Activated B cell treated with CpG ODN at 0.5 μM for 24 hours (primary cell): ENCODE measurements around the gene GNAZ. TPM values are rescaled to one million over a fixed set of nuclear protein-coding genes. Genes with fewer than 3 reads are reported as not detected.
"Not testable (repeated sequence)": the region's sequence is repeated elsewhere in the genome, so short reads cannot be mapped to it uniquely, and the experiment has no call there.

ENCODE experiments used
- ATAC-seq: fragments of 200-7000 bp; cut with Tn5 transposase; one replicate; pipeline ENCODE4 v1.10.0; 2021; ENCODE audit warnings: low read depth, mild to moderate bottlenecking, moderate library complexity
- CTCF ChIA-PET: fragments of 350-600 bp; sonication (Branson Sonifier 250); formaldehyde crosslinking; loops from one replicate; lab custom pipeline; 2021; ENCODE audit warnings: antibody characterized with exemption; lab: Charles Lee
- POLR2A ChIA-PET: fragments of 350-600 bp; sonication (Branson Sonifier 250); formaldehyde crosslinking; loops from one replicate; lab custom pipeline; 2021; ENCODE audit warnings: antibody characterized with exemption; lab: Charles Lee
- DNase-seq: peaks from one replicate; pipeline ENCODE4 v3.0.0; 2022
- H3K27ac Mint-ChIP-seq: one replicate; pipeline ENCODE4 v1.8.0; 2020; ENCODE audit warnings: mixed read lengths
- H3K27me3 Mint-ChIP-seq: one replicate; pipeline ENCODE4 v1.8.0; 2021; ENCODE audit warnings: mixed read lengths
- H3K36me3 Mint-ChIP-seq: one replicate; pipeline ENCODE4 v1.8.0; 2021; ENCODE audit warnings: low read depth, mixed read lengths
- H3K4me1 Mint-ChIP-seq: one replicate; pipeline ENCODE4 v1.8.0; 2021; ENCODE audit warnings: mixed read lengths
- H3K4me3 Mint-ChIP-seq: one replicate; pipeline ENCODE4 v1.8.0; 2020; ENCODE audit warnings: mild to moderate bottlenecking, mixed read lengths
- H3K9me3 Mint-ChIP-seq: one replicate; pipeline ENCODE4 v1.8.0; 2020; ENCODE audit warnings: mixed read lengths
- CTCF ChIP-seq: fragments of 200-600 bp; IDR thresholded peaks from one replicate; pipeline ENCODE4 v1.8.0; 2022; ENCODE audit warnings: antibody characterized with exemption, mild to moderate bottlenecking
- intact Hi-C: fragments of 100-400 bp; cut with micrococcal nuclease; formaldehyde crosslinking; loops from one replicate; pipeline ENCODE4 v1.15.1; 2024
- total RNA-seq: library from RNA; stranded (reverse); gene quantifications from 2 replicates; pipeline ENCODE4 v1.2.3, GENCODE V29; 2022

Gene GNAZ
- total RNA-seq, 1 donor from 2014 or later, result 12.2 TPM

GRCh38 chr22:23026777-23027176, 43.5 kb upstream of the GNAZ start:
- H3K27me3 Mint-ChIP-seq, result no peaks in the 10 kb centered on the region
- ChIA-PET POLR2A (no interaction called here), CTCF (no interaction called here)
- intact Hi-C loops, result no loop called here
- ATAC-seq (no peak), DNase-seq (no peak)
- no peak overlapping the region for H3K4me3 Mint-ChIP-seq
- H3K9me3 Mint-ChIP-seq, result peaks cover 4% of the 10 kb centered on the region
- TF ChIP-seq CTCF, result no peak
- H3K27ac Mint-ChIP-seq, result no peak overlapping the region
- peaks cover 5% of the 10 kb centered on the region for H3K4me1 Mint-ChIP-seq
- no peaks in the 10 kb centered on the region for H3K36me3 Mint-ChIP-seq

DNA sequence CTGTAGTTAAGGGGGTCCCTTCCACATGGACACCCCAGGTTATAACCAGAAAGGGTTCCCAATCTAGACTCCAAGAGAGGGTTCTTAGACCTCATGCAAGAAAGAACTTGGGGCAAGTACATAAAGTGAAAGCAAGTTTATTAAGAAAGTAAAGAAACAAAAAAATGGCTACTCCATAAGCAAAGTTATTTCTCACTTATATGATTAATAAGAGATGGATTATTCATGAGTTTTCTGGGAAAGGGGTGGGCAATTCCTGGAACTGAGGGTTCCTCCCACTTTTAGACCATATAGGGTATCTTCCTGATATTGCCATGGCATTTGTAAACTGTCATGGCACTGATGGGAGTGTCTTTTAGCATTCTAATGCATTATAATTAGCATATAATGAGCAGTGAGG, 42.5 kb upstream of the GNAZ start:
- ATAC-seq, H3K27ac Mint-ChIP-seq, H3K4me3 Mint-ChIP-seq, POLR2A ChIA-PET, DNase-seq, H3K36me3 Mint-ChIP-seq, H3K4me1 Mint-ChIP-seq, H3K9me3 Mint-ChIP-seq, H3K27me3 Mint-ChIP-seq, intact Hi-C loops, CTCF ChIA-PET: not testable (repeated sequence)

DNA sequence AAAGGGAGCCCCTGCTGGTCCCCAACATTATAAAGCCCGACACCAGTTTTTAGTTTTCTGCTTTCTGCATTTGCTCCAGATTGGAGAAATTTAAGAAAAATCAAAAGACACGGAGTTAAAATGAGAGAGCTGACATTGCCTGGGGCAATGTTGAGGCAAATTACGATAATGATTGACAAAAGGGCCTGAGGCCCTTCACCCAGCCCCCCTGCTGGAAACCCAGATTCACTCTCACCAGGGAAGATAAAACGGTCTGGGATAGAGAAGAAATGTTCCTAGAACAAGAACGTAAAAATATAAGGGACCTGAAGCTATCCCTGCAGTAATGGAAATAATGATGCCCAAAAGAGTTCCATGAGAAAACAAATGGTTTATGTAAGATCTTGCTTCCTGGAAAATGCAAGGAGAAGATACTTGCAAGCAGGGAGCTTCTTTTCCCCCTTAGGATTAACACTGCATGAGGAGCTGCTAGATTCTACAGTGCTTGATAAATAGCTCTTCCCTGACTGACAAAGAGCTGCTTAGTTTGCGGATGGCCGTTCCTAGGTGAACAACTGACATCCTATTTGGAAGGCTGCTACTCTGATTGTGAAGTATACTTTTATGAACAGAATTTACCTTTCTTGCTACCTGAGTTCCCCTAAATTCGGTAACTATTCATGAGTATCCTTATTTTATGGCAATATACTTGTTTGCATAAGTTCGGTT, 40.6 kb upstream of the GNAZ start:
- H3K27me3 Mint-ChIP-seq, result no peaks in the 10 kb centered on the region
- peaks cover 24% of the 10 kb centered on the region for H3K4me1 Mint-ChIP-seq
- intact Hi-C loops, result no loop called here
- H3K36me3 Mint-ChIP-seq, result no peaks in the 10 kb centered on the region
- peaks cover 3% of the 10 kb centered on the region for H3K9me3 Mint-ChIP-seq
- H3K4me3 Mint-ChIP-seq, result no peak overlapping the region
- ATAC-seq (no peak), DNase-seq (no peak)
- H3K27ac Mint-ChIP-seq, result no peak overlapping the region
- POLR2A ChIA-PET, result no interaction called here
- no peak for TF ChIP-seq CTCF
- CTCF ChIA-PET, result no interaction called here

- Mint-ChIP-seq H3K36me3 (no peaks in the 10 kb centered on the region), H3K27me3 (no peaks in the 10 kb centered on the region), H3K4me1 (peaks cover 41% of the 10 kb centered on the region), H3K4me3 (no peak overlapping the region), H3K27ac (no peak overlapping the region), H3K9me3 (peaks cover 3% of the 10 kb centered on the region)
- TF ChIP-seq CTCF, result no peak
- no peak for ATAC-seq
- no peak for DNase-seq
- intact Hi-C loops, result no loop called here
- ChIA-PET CTCF (no interaction called here), POLR2A (no interaction called here)
These were observed 38.9 kb upstream of the GNAZ start for GRCh38 chr22:23031381-23031780.

DNA sequence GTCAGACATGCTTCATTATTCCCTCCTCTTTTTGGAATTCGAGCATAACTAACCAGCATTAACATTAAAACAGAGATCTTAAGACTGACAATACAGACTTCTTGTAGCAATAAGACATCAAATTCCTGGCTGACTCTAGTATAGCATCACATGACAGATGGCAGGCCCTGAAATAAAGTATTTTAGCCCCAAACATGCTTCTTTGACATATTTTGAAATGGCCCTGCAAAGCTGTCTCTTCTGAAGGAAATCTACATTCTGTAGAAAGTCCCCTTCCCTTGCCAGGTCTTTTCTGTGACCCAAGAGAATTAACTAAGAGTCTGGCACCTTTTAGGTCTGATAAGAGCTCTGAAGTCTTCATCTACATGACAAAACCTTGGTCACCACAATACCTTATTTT, 38.5 kb upstream of the GNAZ start:
- peaks cover 3% of the 10 kb centered on the region for H3K9me3 Mint-ChIP-seq
- ChIA-PET CTCF (no interaction called here), POLR2A (no interaction called here)
- ATAC-seq, result no peak
- no peak for DNase-seq
- H3K4me1 Mint-ChIP-seq, result peaks cover 44% of the 10 kb centered on the region
- H3K4me3 Mint-ChIP-seq, result no peak overlapping the region
- no peaks in the 10 kb centered on the region for H3K36me3 Mint-ChIP-seq
- no peak overlapping the region for H3K27ac Mint-ChIP-seq
- intact Hi-C loops, result no loop called here
- no peak for TF ChIP-seq CTCF
- no peaks in the 10 kb centered on the region for H3K27me3 Mint-ChIP-seq

DNA sequence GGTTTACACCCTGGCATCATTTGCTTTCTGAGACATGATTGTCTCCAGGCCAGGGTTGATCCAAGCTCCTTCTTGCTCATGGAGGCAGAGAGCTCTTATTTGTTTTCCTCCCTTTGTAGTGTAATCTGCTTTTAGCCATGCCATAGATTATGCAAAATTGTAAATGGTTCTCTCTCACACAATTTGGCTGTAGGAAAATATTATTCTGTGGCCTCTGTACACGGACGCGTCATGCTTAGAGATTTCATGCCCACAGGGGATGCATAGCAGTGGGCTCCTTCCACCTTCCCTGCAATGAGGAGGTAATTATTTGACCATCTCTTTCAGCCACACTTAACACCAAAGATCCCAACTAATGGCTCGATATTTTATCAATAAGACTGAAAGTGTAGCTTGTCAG, 37.7 kb upstream of the GNAZ start:
- TF ChIP-seq CTCF, result no peak
- intact Hi-C loops, result no loop called here
- Mint-ChIP-seq H3K36me3 (no peaks in the 10 kb centered on the region), H3K4me3 (no peak overlapping the region), H3K9me3 (peaks cover 3% of the 10 kb centered on the region), H3K4me1 (peaks cover 49% of the 10 kb centered on the region), H3K27me3 (no peaks in the 10 kb centered on the region), H3K27ac (peak overlapping the region; percentile 27)
- ATAC-seq, result no peak
- no peak for DNase-seq
- ChIA-PET CTCF (no interaction called here), POLR2A (interaction anchor here (0.6 kb wide), 1 partner anchor 534 kb away, joined by 3 read pairs; no protein-coding TSS in a partner anchor)
